IMR-90 (cell line): ENCODE measurements around the gene ZNF653.

Experiments
- CTCF ChIP-seq: conservative IDR thresholded peaks from 2 replicates; pipeline ENCODE4 v1.5.1; 2012; ENCODE audit warnings: mild to moderate bottlenecking, low read depth, low read length, improper control_type of control experiment
- MAFK ChIP-seq: IDR thresholded peaks from 2 replicates; pipeline ENCODE4 v1.6.1; 2012; ENCODE audit warnings: low read depth, low read length, improper control_type of control experiment

DNA sequence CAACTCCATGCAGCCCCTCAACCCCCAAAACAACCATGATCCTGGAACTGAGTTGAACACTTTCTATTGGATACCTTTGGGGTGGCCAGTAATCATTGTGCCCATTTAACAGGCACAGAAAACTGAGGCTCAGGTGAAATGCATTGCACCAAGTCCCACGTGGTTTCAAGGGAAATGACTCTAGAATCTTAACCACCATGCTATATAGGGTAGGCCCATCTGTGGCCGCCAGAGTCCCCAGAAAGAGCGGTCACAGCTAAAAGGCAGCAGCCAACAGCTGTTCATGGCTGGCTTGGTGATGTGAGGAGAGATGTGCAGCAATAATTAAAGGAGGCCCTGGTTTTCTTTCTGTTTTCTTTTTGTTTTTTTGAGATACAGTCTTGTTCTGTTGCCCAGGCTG lies 35.6 kb upstream of the ZNF653 start:
- TF ChIP-seq CTCF (no peak), MAFK (no peak)
